ENCODE results near the gene MRPL39.

Gene MRPL39

GRCh38 chr21:25568246-25568645 is 39.0 kb downstream of the MRPL39 start:
- no peak for DNase-seq (ENCODE audit: low read depth in 2 of 2)

- DNase-seq (ENCODE audit: low read depth in 2 of 2): no peak
Measured at GRCh38 chr21:25567472-25567871, 39.8 kb downstream of the MRPL39 start.

- no peak for DNase-seq (ENCODE audit: low read depth in 2 of 2)
Measured at GRCh38 chr21:25566645-25567044, 40.6 kb downstream of the MRPL39 start.

- DNase-seq (ENCODE audit: low read depth in 2 of 2): no peak
Measured at GRCh38 chr21:25565272-25566211, 41.7 kb downstream of the MRPL39 start.

- no peak for DNase-seq (ENCODE audit: low read depth in 2 of 2)
Measured at GRCh38 chr21:25564349-25564948, 42.8 kb downstream of the MRPL39 start.

GRCh38 chr21:25563361-25564116 is 43.7 kb downstream of the MRPL39 start:
- no peak for DNase-seq (ENCODE audit: low read depth in 2 of 2)

- DNase-seq (ENCODE audit: low read depth in 2 of 2): no peak
Measured at GRCh38 chr21:25562660-25563059, 44.6 kb downstream of the MRPL39 start.

- DNase-seq (ENCODE audit: low read depth in 2 of 2): peak; percentile 66 to 77
Measured at GRCh38 chr21:25561668-25562641, 45.3 kb downstream of the MRPL39 start.

- DNase-seq (ENCODE audit: low read depth in 2 of 2): no peak
Measured at GRCh38 chr21:25560891-25561290, 46.4 kb downstream of the MRPL39 start.

GRCh38 chr21:25560271-25560685 is 47.0 kb downstream of the MRPL39 start:
- DNase-seq (ENCODE audit: low read depth in 2 of 2): no peak

- no peak for DNase-seq (ENCODE audit: low read depth in 2 of 2)
Measured at GRCh38 chr21:25559746-25560145, 47.5 kb downstream of the MRPL39 start.

- DNase-seq (ENCODE audit: low read depth in 2 of 2): no peak
Measured at GRCh38 chr21:25558123-25558522, 49.2 kb downstream of the MRPL39 start.

- no peak for DNase-seq (ENCODE audit: low read depth in 2 of 2)
Measured at GRCh38 chr21:25557180-25557579, 50.1 kb downstream of the MRPL39 start.

- DNase-seq (ENCODE audit: low read depth in 2 of 2): no peak
Measured at GRCh38 chr21:25556091-25556490, 51.2 kb downstream of the MRPL39 start.

- DNase-seq (ENCODE audit: low read depth in 2 of 2): no peak
Measured at GRCh38 chr21:25555492-25555891, 51.8 kb downstream of the MRPL39 start.

- no peak for DNase-seq (ENCODE audit: low read depth in 2 of 2)
Measured at GRCh38 chr21:25552856-25553255, 54.4 kb downstream of the MRPL39 start.

GRCh38 chr21:25551569-25551968 is 55.7 kb downstream of the MRPL39 start:
- no peak for DNase-seq (ENCODE audit: low read depth in 2 of 2)

GRCh38 chr21:25550352-25551120 is 56.7 kb downstream of the MRPL39 start:
- no peak for DNase-seq (ENCODE audit: low read depth in 2 of 2)

GRCh38 chr21:25541042-25541441 is 66.2 kb downstream of the MRPL39 start:
- DNase-seq (ENCODE audit: low read depth in 2 of 2): no peak

- DNase-seq (ENCODE audit: low read depth in 2 of 2): no peak
Measured at GRCh38 chr21:25539606-25540005, 67.7 kb downstream of the MRPL39 start.

Measured in activated CD8-positive, alpha-beta memory T cell treated with anti-CD3 and anti-CD28 coated beads for 4 hours (primary cell).